Neural cell (in vitro differentiated cells): ENCODE results near the gene STIL. TPM values are rescaled to one million over a fixed set of nuclear protein-coding genes. Genes with fewer than 3 reads are reported as not detected.

Experiments
- H2AFZ ChIP-seq: fragments of 200-600, 300-800 bp; sonication (generic), shearing (Covaris generic); 2 replicates; pipeline ENCODE4 v1.6.0; 2014; ENCODE audit warnings: low read depth, mild to moderate bottlenecking, antibody characterized with exemption, low read length, moderate library complexity
- H3F3A ChIP-seq: fragments of 200-600 bp; shearing (Covaris generic); 2 replicates; pipeline ENCODE4 v1.6.1; 2016; ENCODE audit warnings: mild to moderate bottlenecking, moderate library complexity, mixed read lengths, antibody characterized with exemption, low read length; ENCODE audit not compliant: insufficient read depth, poor library complexity, severe bottlenecking
- H3K27ac ChIP-seq: fragments of 200-600, 300-800 bp; sonication (generic), shearing (Covaris generic); 2 replicates; pipeline ENCODE4 v1.5.1; 2014; ENCODE audit warnings: mild to moderate bottlenecking, low read length, moderate library complexity
- H3K27me3 ChIP-seq: fragments of 300-800, 200-600 bp; sonication (generic), shearing (Covaris generic); 2 replicates; pipeline ENCODE4 v1.6.0; 2014; ENCODE audit warnings: mild to moderate bottlenecking, low read depth, low read length, moderate library complexity; ENCODE audit not compliant: insufficient read depth
- H3K36me3 ChIP-seq: fragments of 300-800, 200-600 bp; sonication (generic), shearing (Covaris generic); 2 replicates; pipeline ENCODE4 v1.5.1; 2014; ENCODE audit warnings: mild to moderate bottlenecking, antibody characterized with exemption, low read length, moderate library complexity; ENCODE audit not compliant: insufficient read depth
- H3K4me2 ChIP-seq: fragments of 300-800, 200-600 bp; sonication (generic), shearing (Covaris generic); 2 replicates; pipeline ENCODE4 v1.6.0; 2014; ENCODE audit warnings: mild to moderate bottlenecking, low read length
- H3K4me3 ChIP-seq: fragments of 300-800, 200-600 bp; sonication (generic), shearing (Covaris generic); 2 replicates; pipeline ENCODE4 v1.5.1; 2014; ENCODE audit warnings: mild to moderate bottlenecking, low read length, moderate library complexity
- H3K79me2 ChIP-seq: fragments of 200-600 bp; shearing (Covaris generic); replicated peaks from 2 replicates; pipeline ENCODE4 v1.6.0; 2014; ENCODE audit warnings: mild to moderate bottlenecking, low read length, moderate library complexity; ENCODE audit not compliant: insufficient read depth
- H3K9ac ChIP-seq: fragments of 300-800, 200-600 bp; sonication (generic), shearing (Covaris generic); 2 replicates; pipeline ENCODE4 v1.6.1; 2016; ENCODE audit warnings: mild to moderate bottlenecking, low read length, mixed read lengths
- H3K9me2 ChIP-seq: fragments of 200-600 bp; shearing (Covaris generic); 2 replicates; pipeline ENCODE4 v1.6.1; 2016; ENCODE audit warnings: mild to moderate bottlenecking, low read length, mixed read lengths; ENCODE audit not compliant: insufficient read depth
- H3K9me3 ChIP-seq: fragments of 200-600, 300-800 bp; sonication (generic), shearing (Covaris generic); 2 replicates; pipeline ENCODE4 v1.6.1; 2016; ENCODE audit warnings: mild to moderate bottlenecking, mixed run types, low read length, moderate library complexity, mixed read lengths
- H4K20me1 ChIP-seq: fragments of 200-600 bp; shearing (Covaris generic); 2 replicates; pipeline ENCODE4 v1.6.1; 2016; ENCODE audit warnings: mild to moderate bottlenecking, mixed run types; ENCODE audit not compliant: insufficient read depth
- EP300 ChIP-seq: fragments of 450-650 bp; conservative IDR thresholded peaks from 2 replicates; pipeline ENCODE4 v1.6.1; 2014; ENCODE audit warnings: antibody characterized with exemption, mild to moderate bottlenecking, moderate library complexity; ENCODE audit not compliant: poor library complexity, severe bottlenecking
- EZH2 ChIP-seq: fragments of 200-600, 300-800 bp; shearing (Covaris generic), sonication (generic); IDR thresholded peaks from 2 replicates; pipeline ENCODE4 v1.6.1; 2014; ENCODE audit warnings: antibody characterized with exemption, low read length, borderline replicate concordance, mild to moderate bottlenecking; ENCODE audit not compliant: insufficient read depth, poor library complexity, severe bottlenecking
- MXI1 ChIP-seq: fragments of 450-650 bp; conservative IDR thresholded peaks from 2 replicates; pipeline ENCODE4 v1.6.1; 2014; ENCODE audit warnings: antibody characterized with exemption, mild to moderate bottlenecking; ENCODE audit not compliant: poor library complexity, severe bottlenecking
- POLR2AphosphoS5 ChIP-seq: IDR thresholded peaks from 2 replicates; pipeline ENCODE4 v1.6.1; 2012
- RAD21 ChIP-seq: fragments of 450-650 bp; conservative IDR thresholded peaks from 2 replicates; pipeline ENCODE4 v1.6.1; 2014; ENCODE audit warnings: antibody characterized with exemption, mild to moderate bottlenecking, moderate library complexity
- SMC3 ChIP-seq: fragments of 450-650 bp; conservative IDR thresholded peaks from 2 replicates; pipeline ENCODE4 v1.6.1; 2014; ENCODE audit warnings: antibody characterized with exemption, mild to moderate bottlenecking, moderate library complexity; ENCODE audit not compliant: poor library complexity
- TAF1 ChIP-seq: IDR thresholded peaks from 2 replicates; pipeline ENCODE4 v1.6.1; 2012; ENCODE audit warnings: low read depth
- polyA plus RNA-seq: library from polyadenylated mRNA; depleted of rRNA; stranded (reverse); fragments of >200 nt; gene quantifications from 2 replicates; pipeline ENCODE4 v1.2.3, GENCODE V29; 2014
- TF ChIP-seq, protein P1 (sequence below): fragments of 450-650 bp; IDR thresholded peaks from 2 replicates; pipeline ENCODE4 v1.5.1; 2014; ENCODE audit warnings: antibody characterized with exemption, mild to moderate bottlenecking, moderate library complexity; ENCODE audit not compliant: poor library complexity, severe bottlenecking
- TF ChIP-seq, protein P2 (sequence below): IDR thresholded peaks from 2 replicates; pipeline ENCODE4 v1.6.1; 2012; ENCODE audit warnings: borderline replicate concordance

The STIL gene
- polyA plus RNA-seq, 1 donor from 2014 or later, result 0.53 TPM

DNA sequence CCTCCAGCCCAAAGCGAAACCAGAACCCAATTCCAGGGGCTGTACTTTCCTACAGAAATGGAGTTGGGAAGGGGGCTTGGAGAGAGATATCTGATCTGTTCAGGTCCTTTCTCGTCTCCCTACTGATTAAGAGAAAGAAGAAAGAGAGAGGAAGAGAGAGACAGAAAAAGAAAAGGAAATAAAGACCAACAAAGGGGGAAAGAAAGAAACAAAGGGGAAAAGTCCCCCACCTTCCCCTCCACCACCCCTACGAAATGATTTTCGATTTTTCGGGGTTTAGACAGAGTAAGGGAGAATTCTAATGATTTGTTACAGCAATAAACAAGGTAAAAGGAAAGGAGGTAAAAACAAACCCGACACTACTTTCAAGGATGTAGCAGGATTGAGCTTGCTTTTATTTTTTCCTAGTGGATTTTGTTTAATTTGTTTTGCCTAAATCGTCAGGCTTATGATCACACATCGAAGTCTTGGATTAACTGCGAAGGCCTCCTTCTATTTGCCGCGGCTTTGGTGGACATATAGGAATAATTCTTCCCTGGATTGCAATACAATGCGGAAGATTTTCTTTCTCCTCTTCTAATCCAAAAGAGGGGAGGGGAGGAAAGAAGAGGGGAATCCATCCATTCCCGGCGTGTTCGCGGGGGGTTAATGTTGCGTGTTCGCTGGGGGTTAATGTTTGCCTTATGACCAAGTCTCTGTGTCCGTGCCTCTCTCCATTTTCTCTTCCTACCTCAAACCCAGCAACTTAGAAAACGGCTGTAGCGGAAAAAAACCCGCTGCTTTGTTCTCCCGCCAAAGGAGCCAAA, 83.9 kb downstream of the STIL start:
- Histone ChIP-seq H3K27ac (no peak overlapping the region), H3K4me2 (no peak overlapping the region), H4K20me1 (no peaks in the 10 kb centered on the region), H3K79me2 (no peaks in the 10 kb centered on the region), H3K36me3 (no peaks in the 10 kb centered on the region), H3K27me3 (peaks cover 95% of the 10 kb centered on the region), H3K9me3 (no peaks in the 10 kb centered on the region), H3K9me2 (no peaks in the 10 kb centered on the region), H2AFZ (no peak overlapping the region), H3K9ac (no peak overlapping the region), H3F3A (no peaks in the 10 kb centered on the region), H3K4me3 (no peak overlapping the region)
- TF ChIP-seq POLR2AphosphoS5, result peak; percentile 62
- no peak for TF ChIP-seq EZH2

DNA sequence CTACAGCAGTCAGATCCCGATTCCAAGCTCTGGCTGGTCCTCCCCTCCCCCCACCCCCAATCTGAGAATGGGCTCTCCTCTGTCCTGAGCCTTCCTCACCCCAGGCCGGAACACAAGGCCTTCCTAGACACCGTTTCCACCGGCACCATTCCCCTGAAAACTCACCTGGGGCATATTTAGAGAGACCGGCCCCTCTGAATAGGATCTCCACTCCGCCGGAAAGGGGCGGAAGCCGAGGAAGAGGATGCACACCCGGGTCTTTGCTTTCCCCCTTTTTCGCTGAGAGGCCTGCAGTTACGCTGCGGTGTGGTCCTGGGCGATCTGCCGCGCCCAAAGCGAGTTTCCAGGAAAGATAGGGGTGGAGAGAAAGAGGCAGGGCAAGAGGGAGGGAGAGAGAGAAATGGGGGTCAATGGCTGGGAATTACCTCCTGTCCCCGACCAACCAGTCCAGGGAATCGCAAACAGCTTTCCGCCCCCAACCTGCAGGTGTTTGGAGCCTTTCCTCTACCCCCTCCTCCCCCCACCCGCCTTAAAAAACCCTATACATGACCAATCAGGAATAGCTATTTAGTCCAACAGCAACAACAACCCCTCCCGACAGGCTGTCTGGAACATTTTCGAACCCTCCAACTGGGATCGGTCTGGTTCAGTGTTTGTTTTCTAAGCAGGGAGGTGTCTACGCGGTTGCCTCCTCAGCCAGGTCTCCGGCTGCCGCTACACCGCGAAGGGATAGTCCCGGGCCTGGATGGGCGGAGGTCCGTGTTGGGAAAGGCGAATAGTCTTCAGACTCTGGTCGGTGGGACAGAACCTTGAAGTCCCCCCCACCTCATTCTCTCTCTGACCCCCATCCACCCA, 84.7 kb downstream of the STIL start:
- no peaks in the 10 kb centered on the region for H3K36me3 ChIP-seq
- no peaks in the 10 kb centered on the region for H3K79me2 ChIP-seq
- peaks cover 97% of the 10 kb centered on the region for H3K27me3 ChIP-seq
- no peak overlapping the region for H3K9ac ChIP-seq
- H3K4me2 ChIP-seq, result no peak overlapping the region
- peak; percentile 50 for TF ChIP-seq EZH2
- TF ChIP-seq SMC3, result no peak
- TF ChIP-seq MXI1, result no peak
- no peaks in the 10 kb centered on the region for H3K9me3 ChIP-seq
- H4K20me1 ChIP-seq, result no peaks in the 10 kb centered on the region
- H3F3A ChIP-seq, result no peaks in the 10 kb centered on the region
- H3K9me2 ChIP-seq, result no peaks in the 10 kb centered on the region
- H2AFZ ChIP-seq, result no peak overlapping the region
- no peak overlapping the region for H3K27ac ChIP-seq
- H3K4me3 ChIP-seq, result no peak overlapping the region

DNA sequence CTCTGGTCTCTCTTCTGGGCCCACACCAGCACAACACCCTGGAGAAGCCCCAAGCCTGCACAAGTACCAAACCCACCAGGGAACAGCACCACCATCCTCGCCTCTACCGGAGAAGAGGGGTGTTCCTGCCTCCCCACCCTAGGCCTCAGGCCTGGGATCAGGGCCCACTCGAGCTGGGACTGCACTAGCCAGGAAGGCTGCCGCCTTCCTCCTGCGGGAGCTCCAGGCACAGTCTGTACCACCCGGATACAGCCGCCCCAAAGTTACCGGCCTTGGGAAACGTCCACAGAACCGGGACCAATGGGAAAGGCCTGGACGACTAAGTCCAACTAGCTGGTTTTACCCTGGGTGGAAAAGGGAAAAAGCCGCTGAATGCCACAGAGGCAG, 85.3 kb downstream of the STIL start:
- no peaks in the 10 kb centered on the region for H3K36me3 ChIP-seq
- H3K9me2 ChIP-seq, result no peaks in the 10 kb centered on the region
- no peaks in the 10 kb centered on the region for H3K9me3 ChIP-seq
- H4K20me1 ChIP-seq, result no peaks in the 10 kb centered on the region
- no peak overlapping the region for H3K4me2 ChIP-seq
- H3K4me3 ChIP-seq, result no peak overlapping the region
- peaks cover 97% of the 10 kb centered on the region for H3K27me3 ChIP-seq
- no peaks in the 10 kb centered on the region for H3K79me2 ChIP-seq
- H3F3A ChIP-seq, result no peaks in the 10 kb centered on the region
- H3K9ac ChIP-seq, result no peak overlapping the region
- no peak overlapping the region for H2AFZ ChIP-seq
- TF ChIP-seq EZH2 (no peak), MXI1 (no peak), RAD21 (no peak), POLR2AphosphoS5 (no peak), EP300 (no peak), SMC3 (no peak), TAF1 (no peak)
- TF ChIP-seq, protein P1, sequence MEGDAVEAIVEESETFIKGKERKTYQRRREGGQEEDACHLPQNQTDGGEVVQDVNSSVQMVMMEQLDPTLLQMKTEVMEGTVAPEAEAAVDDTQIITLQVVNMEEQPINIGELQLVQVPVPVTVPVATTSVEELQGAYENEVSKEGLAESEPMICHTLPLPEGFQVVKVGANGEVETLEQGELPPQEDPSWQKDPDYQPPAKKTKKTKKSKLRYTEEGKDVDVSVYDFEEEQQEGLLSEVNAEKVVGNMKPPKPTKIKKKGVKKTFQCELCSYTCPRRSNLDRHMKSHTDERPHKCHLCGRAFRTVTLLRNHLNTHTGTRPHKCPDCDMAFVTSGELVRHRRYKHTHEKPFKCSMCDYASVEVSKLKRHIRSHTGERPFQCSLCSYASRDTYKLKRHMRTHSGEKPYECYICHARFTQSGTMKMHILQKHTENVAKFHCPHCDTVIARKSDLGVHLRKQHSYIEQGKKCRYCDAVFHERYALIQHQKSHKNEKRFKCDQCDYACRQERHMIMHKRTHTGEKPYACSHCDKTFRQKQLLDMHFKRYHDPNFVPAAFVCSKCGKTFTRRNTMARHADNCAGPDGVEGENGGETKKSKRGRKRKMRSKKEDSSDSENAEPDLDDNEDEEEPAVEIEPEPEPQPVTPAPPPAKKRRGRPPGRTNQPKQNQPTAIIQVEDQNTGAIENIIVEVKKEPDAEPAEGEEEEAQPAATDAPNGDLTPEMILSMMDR, result no peak
- TF ChIP-seq, protein P2, sequence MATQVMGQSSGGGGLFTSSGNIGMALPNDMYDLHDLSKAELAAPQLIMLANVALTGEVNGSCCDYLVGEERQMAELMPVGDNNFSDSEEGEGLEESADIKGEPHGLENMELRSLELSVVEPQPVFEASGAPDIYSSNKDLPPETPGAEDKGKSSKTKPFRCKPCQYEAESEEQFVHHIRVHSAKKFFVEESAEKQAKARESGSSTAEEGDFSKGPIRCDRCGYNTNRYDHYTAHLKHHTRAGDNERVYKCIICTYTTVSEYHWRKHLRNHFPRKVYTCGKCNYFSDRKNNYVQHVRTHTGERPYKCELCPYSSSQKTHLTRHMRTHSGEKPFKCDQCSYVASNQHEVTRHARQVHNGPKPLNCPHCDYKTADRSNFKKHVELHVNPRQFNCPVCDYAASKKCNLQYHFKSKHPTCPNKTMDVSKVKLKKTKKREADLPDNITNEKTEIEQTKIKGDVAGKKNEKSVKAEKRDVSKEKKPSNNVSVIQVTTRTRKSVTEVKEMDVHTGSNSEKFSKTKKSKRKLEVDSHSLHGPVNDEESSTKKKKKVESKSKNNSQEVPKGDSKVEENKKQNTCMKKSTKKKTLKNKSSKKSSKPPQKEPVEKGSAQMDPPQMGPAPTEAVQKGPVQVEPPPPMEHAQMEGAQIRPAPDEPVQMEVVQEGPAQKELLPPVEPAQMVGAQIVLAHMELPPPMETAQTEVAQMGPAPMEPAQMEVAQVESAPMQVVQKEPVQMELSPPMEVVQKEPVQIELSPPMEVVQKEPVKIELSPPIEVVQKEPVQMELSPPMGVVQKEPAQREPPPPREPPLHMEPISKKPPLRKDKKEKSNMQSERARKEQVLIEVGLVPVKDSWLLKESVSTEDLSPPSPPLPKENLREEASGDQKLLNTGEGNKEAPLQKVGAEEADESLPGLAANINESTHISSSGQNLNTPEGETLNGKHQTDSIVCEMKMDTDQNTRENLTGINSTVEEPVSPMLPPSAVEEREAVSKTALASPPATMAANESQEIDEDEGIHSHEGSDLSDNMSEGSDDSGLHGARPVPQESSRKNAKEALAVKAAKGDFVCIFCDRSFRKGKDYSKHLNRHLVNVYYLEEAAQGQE, result no peak
- H3K27ac ChIP-seq, result no peak overlapping the region
